Esophagus muscularis mucosa (tissue), 4 donors: ENCODE measurements around the gene GNB5. TPM values are rescaled to one million over a fixed set of nuclear protein-coding genes. Genes with fewer than 3 reads are reported as not detected.

Experiments used
- DNase-seq: peaks from one replicate; pipeline ENCODE4 v3.0.0-alpha.2; 2017; ENCODE audit errors: extremely low spot score
- H3K27ac ChIP-seq, 4 donors: fragments of 200-600 bp; sonication (generic); replicated peaks in 1 of 4; 1 replicate in 3 of 4; 2 replicates in 1 of 4; pipeline ENCODE4 v1.5.1; 2016 to 2019; ENCODE audit warnings: mild to moderate bottlenecking in 1 of 4
- H3K27me3 ChIP-seq, 4 donors: fragments of 200-600 bp; sonication (generic); one replicate each; pipeline versions ENCODE4 v1.5.1 to v1.6.0; 2016 to 2019
- H3K36me3 ChIP-seq, 4 donors: fragments of 200-600 bp; sonication (generic); one replicate each; pipeline ENCODE4 v1.5.1; 2016 to 2019
- H3K4me1 ChIP-seq, 4 donors: fragments of 200-600 bp; sonication (generic); one replicate each; pipeline ENCODE4 v1.5.1; 2016 to 2019
- H3K4me3 ChIP-seq, 4 donors: fragments of 200-600 bp; sonication (generic); 1 replicate in 2 of 4; 2 replicates in 2 of 4; pipeline ENCODE4 v1.5.1; 2016 to 2019; ENCODE audit warnings: mild to moderate bottlenecking in 4 of 4, moderate library complexity in 1 of 4
- H3K9me3 ChIP-seq, 4 donors: fragments of 200-600 bp; sonication (generic); 1 replicate in 3 of 4; 2 replicates in 1 of 4; pipeline ENCODE4 v1.5.1; 2016 to 2019
- EP300 ChIP-seq: sonication (generic); formaldehyde crosslinking; IDR thresholded peaks from one replicate; pipeline ENCODE4 v1.6.1; 2017; ENCODE audit warnings: antibody characterized with exemption
- POLR2A ChIP-seq: fragments of 450-650 bp; IDR thresholded peaks from one replicate; pipeline ENCODE4 v1.6.1; 2017; ENCODE audit warnings: antibody characterized with exemption, moderate library complexity, mild to moderate bottlenecking, low read depth
- POLR2AphosphoS5 ChIP-seq, 2 donors: sonication (generic); formaldehyde crosslinking; IDR thresholded peaks; one replicate each; pipeline ENCODE4 v1.6.1; 2017; ENCODE audit warnings: antibody characterized with exemption in 2 of 2
- WGBS: methylation state at CpG from one replicate; pipeline ENCODE4 v1.1.5; 2018; 5-methylcytosine and 5-hydroxymethylcytosine counted together
- intact Hi-C: fragments of 100-400 bp; cut with DNase I; formaldehyde crosslinking; loops from one replicate; pipeline ENCODE4 v1.15.1; 2023
- small RNA-seq, 3 donors: library from RNA; depleted of rRNA; stranded (forward); fragments of <200 nt; gene quantifications; one replicate each; pipeline ENCODE3, GENCODE V24; 2016
- total RNA-seq, 4 donors: library from RNA; depleted of rRNA; stranded (reverse); fragments of >200 nt; gene quantifications; one replicate each; pipeline versions ENCODE4 v1.1.0 to v1.2.1, GENCODE V29; 2016
- TF ChIP-seq, protein P1 (sequence below), 3 experiments: fragments of 200-600 bp in 2 of 3; fragments of 450-650 bp in 1 of 3; sonication (generic) in 2 of 3; IDR thresholded peaks; one replicate each; pipeline ENCODE4 v1.5.1; 2017 to 2019; ENCODE audit warnings: antibody characterized with exemption in 3 of 3, mild to moderate bottlenecking in 2 of 3, moderate library complexity in 1 of 3

GNB5 gene
- total RNA-seq, 4 donors from 2014 or later: 26.7 to 50.1 (median 36.2) TPM

DNA sequence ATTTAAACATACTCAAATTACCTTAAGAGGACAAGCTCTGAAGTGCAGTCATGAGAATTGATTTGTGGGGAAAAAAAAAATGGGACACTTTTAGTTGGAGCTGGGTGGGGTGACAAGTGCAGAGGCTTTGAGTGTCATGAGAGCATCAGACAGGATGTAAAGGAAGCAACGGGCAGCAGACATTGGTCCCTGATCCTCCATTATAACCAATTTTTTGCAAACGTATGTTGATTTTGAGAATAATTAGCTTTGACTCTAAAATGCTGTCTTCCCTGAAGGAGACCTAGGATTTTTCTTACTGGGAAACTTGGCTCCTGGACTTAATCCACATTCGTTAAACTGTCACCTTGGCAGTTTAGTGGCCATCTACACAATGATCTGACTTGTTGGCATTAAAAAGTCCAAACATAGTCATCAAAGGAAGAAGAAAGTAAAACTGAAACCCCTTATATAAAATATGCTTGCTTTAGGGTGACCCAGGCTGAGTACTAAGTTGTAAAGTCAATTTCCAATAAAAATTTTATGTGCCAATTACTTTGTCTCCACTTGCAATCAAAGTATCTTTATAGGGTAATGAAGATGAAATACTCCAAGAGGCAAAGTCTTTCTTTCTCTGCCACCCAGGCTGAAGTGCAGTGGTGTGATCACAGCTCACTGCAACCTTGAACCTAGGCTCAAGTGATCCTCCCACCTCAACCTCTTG lies 124.2 kb downstream of the GNB5 start:
- 81% methylated on average over 3 of the region's 3 CpGs for WGBS
- peaks cover 21 to 39% (median 33%) of the 10 kb centered on the region in 4 donors for H3K36me3 ChIP-seq
- DNase-seq: no peak
- no peak overlapping the region for H3K27ac ChIP-seq
- TF ChIP-seq, protein P1, sequence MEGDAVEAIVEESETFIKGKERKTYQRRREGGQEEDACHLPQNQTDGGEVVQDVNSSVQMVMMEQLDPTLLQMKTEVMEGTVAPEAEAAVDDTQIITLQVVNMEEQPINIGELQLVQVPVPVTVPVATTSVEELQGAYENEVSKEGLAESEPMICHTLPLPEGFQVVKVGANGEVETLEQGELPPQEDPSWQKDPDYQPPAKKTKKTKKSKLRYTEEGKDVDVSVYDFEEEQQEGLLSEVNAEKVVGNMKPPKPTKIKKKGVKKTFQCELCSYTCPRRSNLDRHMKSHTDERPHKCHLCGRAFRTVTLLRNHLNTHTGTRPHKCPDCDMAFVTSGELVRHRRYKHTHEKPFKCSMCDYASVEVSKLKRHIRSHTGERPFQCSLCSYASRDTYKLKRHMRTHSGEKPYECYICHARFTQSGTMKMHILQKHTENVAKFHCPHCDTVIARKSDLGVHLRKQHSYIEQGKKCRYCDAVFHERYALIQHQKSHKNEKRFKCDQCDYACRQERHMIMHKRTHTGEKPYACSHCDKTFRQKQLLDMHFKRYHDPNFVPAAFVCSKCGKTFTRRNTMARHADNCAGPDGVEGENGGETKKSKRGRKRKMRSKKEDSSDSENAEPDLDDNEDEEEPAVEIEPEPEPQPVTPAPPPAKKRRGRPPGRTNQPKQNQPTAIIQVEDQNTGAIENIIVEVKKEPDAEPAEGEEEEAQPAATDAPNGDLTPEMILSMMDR (IDR thresholded peaks at IDR 0.05): no peak
- TF ChIP-seq EP300 (no peak), POLR2AphosphoS5 (IDR thresholded peaks at IDR 0.05) (no peak), POLR2A (no peak)
- intact Hi-C loops: no loop called here
- H3K9me3 ChIP-seq: no peaks in the 10 kb centered on the region
- no peaks in the 10 kb centered on the region for H3K27me3 ChIP-seq
- H3K4me1 ChIP-seq: no peaks in the 10 kb centered on the region
- no peak overlapping the region for H3K4me3 ChIP-seq

Small RNA genes within 50 kb of the gene (small RNA-seq; reads per million reads assigned to genes)
- gene RF00019: 0 reads per million in 3 donors

Other genes with a start within 250 kb of the GNB5 start
- gene LEO1, start 219.6 kb downstream of the GNB5 start, total RNA-seq: 10 to 100 TPM in 2 of 4 donors, 1 to 10 TPM in 2; 7.9 to 14.1 (median 10.5) TPM
- 10 to 100 TPM; 13.3 to 19.4 (median 14.2) TPM for gene MAPK6, start 172.2 kb downstream of the GNB5 start, total RNA-seq
- gene BCL2L10, start 78.6 kb downstream of the GNB5 start, total RNA-seq: under 1 TPM in 1 of 4 donors, not detected in 3; 0.71 TPM
- gene MYO5C, start 104.4 kb upstream of the GNB5 start, total RNA-seq: 10 to 100 TPM in 2 of 4 donors, 1 to 10 TPM in 2; 3.7 to 12.4 (median 7.6) TPM